H1 (cell line): ENCODE data around the gene RDH5.

Experiments used
- ATF3 ChIP-seq: IDR thresholded peaks from 2 replicates; pipeline ENCODE4 v1.6.1; 2011; ENCODE audit warnings: low read depth, mild to moderate bottlenecking, low read length; ENCODE audit not compliant: insufficient read depth
- CHD1 ChIP-seq: IDR thresholded peaks from 2 replicates; pipeline ENCODE4 v1.6.1; 2012; ENCODE audit warnings: low read depth, low read length, improper control_type of control experiment
- CHD2 ChIP-seq: IDR thresholded peaks from 2 replicates; pipeline ENCODE4 v1.6.1; 2012; ENCODE audit warnings: low read length, improper control_type of control experiment
- CTCF ChIP-seq, 3 experiments: IDR thresholded peaks; 1 replicate in 2 of 3; 2 replicates in 1 of 3; pipeline versions ENCODE4 v1.5.1 to v1.6.1; 2011; ENCODE audit warnings: low read length in 3 of 3, mild to moderate bottlenecking in 3 of 3, inconsistent platforms in 2 of 3, low read depth in 1 of 3, moderate library complexity in 1 of 3; ENCODE audit not compliant: insufficient read depth in 1 of 3; ENCODE audit errors: control extremely low read depth in 1 of 3
- EZH2 ChIP-seq: fragments of 200-600 bp; sonication (generic); IDR thresholded peaks from 2 replicates; pipeline ENCODE4 v1.7.1; 2012; ENCODE audit warnings: low read depth, mild to moderate bottlenecking, moderate library complexity, low read length, inconsistent platforms; ENCODE audit not compliant: severe bottlenecking
- GABPA ChIP-seq: IDR thresholded peaks from 2 replicates; pipeline ENCODE4 v1.6.1; 2011; ENCODE audit warnings: mild to moderate bottlenecking, low read length, moderate library complexity, borderline replicate concordance; ENCODE audit not compliant: insufficient read depth
- JUN ChIP-seq: IDR thresholded peaks from 2 replicates; pipeline ENCODE4 v1.6.1; 2011; ENCODE audit warnings: low read depth, mild to moderate bottlenecking, improper control_type of control experiment, low read length
- NRF1 ChIP-seq: IDR thresholded peaks from 2 replicates; pipeline ENCODE4 v1.6.1; 2011; ENCODE audit warnings: mild to moderate bottlenecking, low read depth, low read length, improper control_type of control experiment
- PHF8 ChIP-seq: fragments of 200-600 bp; sonication (generic); conservative IDR thresholded peaks from 2 replicates; pipeline ENCODE4 v1.7.1; 2012; ENCODE audit warnings: low read depth, mild to moderate bottlenecking, inconsistent platforms, low read length, moderate library complexity
- POLR2A ChIP-seq, 2 experiments: IDR thresholded peaks; 1 replicate in 1 of 2; 2 replicates in 1 of 2; pipeline ENCODE4 v1.6.1; 2011; ENCODE audit warnings: low read depth in 2 of 2, low read length in 2 of 2, mild to moderate bottlenecking in 2 of 2; ENCODE audit errors: control extremely low read depth in 1 of 2
- POLR2AphosphoS5 ChIP-seq: IDR thresholded peaks from 2 replicates; pipeline ENCODE4 v1.6.1; 2011; ENCODE audit warnings: low read depth, low read length
- RAD21 ChIP-seq, 2 experiments: IDR thresholded peaks in 1 of 2; conservative IDR thresholded peaks in 1 of 2; 2 replicates each; pipeline ENCODE4 v1.6.1; 2011; ENCODE audit warnings: low read depth in 2 of 2, low read length in 2 of 2, improper control_type of control experiment in 1 of 2, inconsistent platforms in 1 of 2, mild to moderate bottlenecking in 1 of 2, moderate library complexity in 1 of 2
- TAF7 ChIP-seq: optimal IDR thresholded peaks from 2 replicates; pipeline ENCODE3; 2011; ENCODE audit warnings: low read depth, mild to moderate bottlenecking, inconsistent platforms, low read length, moderate library complexity, borderline replicate concordance
- TF ChIP-seq, protein P1 (sequence below): IDR thresholded peaks from 2 replicates; pipeline ENCODE4 v1.6.1; 2012; ENCODE audit warnings: inconsistent platforms

GRCh38 chr12:55745361-55746173, 25.4 kb downstream of the RDH5 start:
- TF ChIP-seq POLR2A (IDR thresholded peaks at IDR 0.05; ENCODE audit: control extremely low read depth in 1 of 2, low read depth in 2 of 2, low read length in 2 of 2) (peak in 1 of 2 experiments; percentile 19; a peak in 1 of 3 replicates), GABPA (no peak), CHD1 (no peak), EZH2 (no peak), CTCF (IDR thresholded peaks at IDR 0.05; ENCODE audit: control extremely low read depth in 1 of 3, insufficient read depth in 1 of 3, low read depth in 1 of 3, low read length in 3 of 3) (no peak), POLR2AphosphoS5 (no peak), NRF1 (no peak), CHD2 (no peak), JUN (no peak), PHF8 (no peak), TAF7 (no peak), RAD21 (IDR thresholded peaks at IDR 0.05 in 1 of 2, conservative IDR thresholded peaks at IDR 0.05 in 1 of 2; ENCODE audit: low read depth in 2 of 2, low read length in 2 of 2) (no peak), ATF3 (no peak)
- TF ChIP-seq, protein P1, sequence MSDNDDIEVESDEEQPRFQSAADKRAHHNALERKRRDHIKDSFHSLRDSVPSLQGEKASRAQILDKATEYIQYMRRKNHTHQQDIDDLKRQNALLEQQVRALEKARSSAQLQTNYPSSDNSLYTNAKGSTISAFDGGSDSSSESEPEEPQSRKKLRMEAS = peak; percentile 47
